GM19193 (cell line): Measurements from ENCODE around the gene FAM204A.

ENCODE experiments used
- POLR2A ChIP-seq: IDR thresholded peaks from 4 replicates; pipeline ENCODE4 v1.6.1; 2011; ENCODE audit not compliant: insufficient read depth, insufficient read length; ENCODE audit errors: extremely low read depth

The FAM204A gene

GRCh38 chr10:118308664-118309063 lies 33.5 kb downstream of the FAM204A start:
- TF ChIP-seq POLR2A, result no peak

DNA sequence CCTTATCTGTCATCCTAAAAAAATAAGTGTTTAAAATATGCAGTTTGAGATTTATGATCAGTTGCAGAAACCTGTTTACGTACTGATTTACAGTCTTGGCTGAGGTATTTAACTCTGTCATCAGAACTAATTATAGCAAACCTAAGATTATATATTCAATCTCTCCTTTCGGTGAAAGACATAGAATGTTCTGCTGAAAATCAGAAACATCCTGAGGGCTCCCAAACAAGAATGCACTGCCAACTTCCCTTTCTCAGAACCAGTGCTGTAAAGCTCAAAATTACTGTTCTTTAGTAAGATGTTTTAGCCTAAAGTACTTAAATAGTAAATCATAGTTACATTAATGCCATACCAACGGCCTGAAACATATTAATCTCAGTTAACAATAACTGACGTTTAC lies 34.3 kb downstream of the FAM204A start:
- TF ChIP-seq POLR2A, result no peak

- TF ChIP-seq POLR2A, result no peak
These were observed 34.9 kb downstream of the FAM204A start for GRCh38 chr10:118307220-118307619.

GRCh38 chr10:118305730-118306129 lies 36.4 kb downstream of the FAM204A start:
- TF ChIP-seq POLR2A, result no peak

DNA sequence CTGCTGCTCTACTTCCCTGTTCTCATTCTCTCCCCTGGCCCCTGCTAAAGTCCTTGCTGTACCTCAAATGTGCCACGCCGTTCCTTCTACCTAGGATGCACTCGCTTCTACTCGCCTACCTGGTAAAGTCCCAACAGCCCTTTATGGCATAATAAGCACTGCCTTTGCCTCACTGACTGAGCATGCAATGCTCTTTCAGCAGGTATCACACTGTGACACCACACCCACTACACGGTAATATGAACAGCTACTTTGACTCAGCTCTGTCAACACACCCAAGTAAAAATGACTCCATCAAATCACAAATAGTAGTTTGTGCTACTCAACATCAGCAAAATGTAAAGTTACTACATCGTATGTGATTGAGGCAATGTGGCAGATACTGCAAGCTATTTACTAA lies 37.6 kb downstream of the FAM204A start:
- TF ChIP-seq POLR2A, result no peak

- TF ChIP-seq POLR2A, result no peak
These were observed 40.9 kb downstream of the FAM204A start for GRCh38 chr10:118301211-118301610.

DNA sequence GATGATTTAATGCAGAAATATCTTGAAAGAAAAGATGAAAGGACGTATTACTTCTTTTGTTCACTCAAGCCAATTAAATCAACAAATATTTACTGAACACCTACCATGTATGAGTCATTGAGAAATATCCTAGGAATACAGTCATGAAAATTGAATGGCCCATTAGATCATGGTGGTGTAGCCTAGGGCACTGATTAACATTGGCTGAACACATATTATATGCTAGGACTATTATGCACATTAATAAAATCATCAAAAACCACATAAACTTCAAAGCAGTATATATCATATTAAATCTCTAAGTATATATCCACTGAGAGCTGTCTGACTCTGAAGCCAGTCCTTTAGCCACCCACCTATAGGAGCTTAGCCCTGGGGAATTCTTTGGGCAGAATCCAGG lies 41.8 kb downstream of the FAM204A start:
- TF ChIP-seq POLR2A, result no peak

- no peak for TF ChIP-seq POLR2A
These were observed 43.3 kb downstream of the FAM204A start for GRCh38 chr10:118298787-118299186.

GRCh38 chr10:118291122-118291521 lies 51.0 kb downstream of the FAM204A start:
- no peak for TF ChIP-seq POLR2A

DNA sequence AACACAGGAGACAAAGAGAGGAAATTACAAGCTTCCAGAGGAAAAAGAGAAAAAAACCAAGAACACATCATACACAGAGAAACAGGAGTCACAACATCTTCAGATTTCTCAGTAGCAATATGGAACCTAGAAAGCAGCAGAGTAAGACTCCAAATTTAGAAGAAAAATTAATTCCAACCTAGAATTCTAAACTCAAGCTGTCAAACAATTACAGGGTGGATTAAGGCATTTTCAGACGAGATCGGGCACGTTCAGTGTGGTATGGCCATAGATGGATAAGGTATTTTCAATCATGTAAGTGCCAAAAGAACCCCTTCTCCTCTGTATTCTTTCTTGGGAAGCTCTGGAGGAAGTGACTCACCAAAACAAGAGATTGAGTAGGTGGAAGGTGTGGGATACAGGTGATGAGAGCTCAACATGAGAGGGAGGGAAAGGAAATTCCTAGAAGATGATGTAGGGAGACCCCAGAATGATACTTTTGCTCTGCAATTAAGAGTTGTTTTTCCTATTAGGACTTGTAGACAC lies 51.6 kb downstream of the FAM204A start:
- TF ChIP-seq POLR2A, result no peak

- TF ChIP-seq POLR2A, result no peak
These were observed 54.9 kb downstream of the FAM204A start for GRCh38 chr10:118287076-118287806.

DNA sequence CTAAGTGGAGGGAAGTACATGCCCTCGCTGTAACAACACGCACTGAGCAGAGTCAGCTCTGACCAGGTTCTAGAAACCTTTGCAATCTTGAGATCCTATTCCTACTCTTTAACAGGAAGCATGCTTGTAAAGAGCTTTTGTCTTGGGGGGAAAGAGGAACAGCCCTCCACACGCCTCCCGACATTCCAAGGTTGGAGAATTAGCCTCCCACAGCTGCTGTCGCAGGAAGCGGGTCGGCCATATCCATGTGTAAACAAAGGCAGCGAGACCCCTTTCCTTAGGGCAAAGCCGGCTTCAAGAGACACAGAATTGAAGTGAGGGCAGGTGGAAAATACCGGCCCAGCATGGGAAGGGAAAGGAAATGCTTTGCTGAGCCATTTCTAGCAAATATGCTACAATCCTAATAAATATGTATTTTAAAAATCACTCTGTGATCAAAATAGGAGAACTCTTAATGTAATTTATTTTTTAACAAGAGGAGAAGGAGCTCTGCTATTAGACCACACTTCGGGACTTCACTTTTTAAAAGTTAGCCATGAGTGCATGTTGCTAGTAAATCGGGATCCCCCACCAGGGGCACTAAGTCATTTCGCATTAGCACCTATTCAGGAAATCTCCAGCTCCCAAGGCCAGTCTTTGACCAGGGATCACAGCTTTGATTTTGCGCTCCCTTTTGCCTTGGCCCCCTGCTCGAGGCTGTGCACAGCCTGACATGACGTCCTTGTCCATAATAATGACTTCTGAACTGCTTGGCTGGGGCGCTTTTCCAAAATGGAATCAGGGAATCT lies 55.9 kb downstream of the FAM204A start:
- no peak for TF ChIP-seq POLR2A

DNA sequence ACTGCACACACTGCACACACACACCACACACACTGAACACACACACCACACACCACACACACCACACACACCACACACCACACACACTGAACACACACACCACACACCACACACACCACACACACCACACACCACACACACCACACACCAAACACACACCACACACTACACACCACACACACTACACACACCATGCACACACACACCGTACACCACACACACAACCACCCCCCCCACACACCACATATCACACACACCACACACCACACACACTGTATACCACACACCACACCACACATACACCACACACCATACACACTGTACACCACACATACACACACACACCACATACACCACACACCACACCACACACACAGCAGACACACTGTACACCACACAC lies 59.5 kb downstream of the FAM204A start:
- TF ChIP-seq POLR2A, result no peak

GRCh38 chr10:118278649-118279048 lies 63.5 kb downstream of the FAM204A start:
- TF ChIP-seq POLR2A, result no peak

- no peak for TF ChIP-seq POLR2A
These were observed 64.3 kb downstream of the FAM204A start for GRCh38 chr10:118277871-118278270.

- TF ChIP-seq POLR2A, result no peak
These were observed 65.4 kb downstream of the FAM204A start for GRCh38 chr10:118276727-118277126.
